ENCODE results near the gene SCN9A. TPM values are rescaled to one million over a fixed set of nuclear protein-coding genes. Genes with fewer than 3 reads are reported as not detected.

The SCN9A gene
- total RNA-seq, 4 donors from 2014 or later, result 1.5 to 14.2 (median 4.6) TPM

DNA sequence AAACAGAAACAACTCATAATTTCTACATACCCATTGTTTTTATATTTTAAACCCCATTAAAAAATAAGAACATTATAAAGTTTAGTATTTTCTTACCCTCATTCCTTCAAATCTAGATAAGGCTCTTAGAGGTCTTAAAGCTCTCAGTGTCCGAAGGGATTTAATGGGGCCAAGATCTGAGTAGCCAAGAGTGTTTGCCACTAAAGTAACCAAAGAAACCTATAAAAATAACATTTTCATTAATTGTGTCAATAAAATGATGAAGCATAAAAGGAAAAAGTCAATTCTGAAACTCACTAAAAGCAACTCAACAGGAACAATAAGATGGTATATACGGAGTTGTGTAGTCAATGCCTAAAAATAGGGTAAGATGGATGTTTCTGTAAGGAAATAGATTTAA lies 142.5 kb downstream of the SCN9A start:
- DNase-seq, result no peak
- no peak overlapping the region for H3K4me3 ChIP-seq
- no peaks in the 10 kb centered on the region for H3K9me3 ChIP-seq
- H3K36me3 ChIP-seq, result no peaks in the 10 kb centered on the region
- no peaks in the 10 kb centered on the region for H3K27me3 ChIP-seq
- H3K27ac ChIP-seq, result no peak overlapping the region
- intact Hi-C loops (cut with DNase I; ENCODE audit: low total_unique reads), result no loop called here
- no peak for TF ChIP-seq POLR2A (IDR thresholded peaks at IDR 0.05)
- TF ChIP-seq, protein P1, sequence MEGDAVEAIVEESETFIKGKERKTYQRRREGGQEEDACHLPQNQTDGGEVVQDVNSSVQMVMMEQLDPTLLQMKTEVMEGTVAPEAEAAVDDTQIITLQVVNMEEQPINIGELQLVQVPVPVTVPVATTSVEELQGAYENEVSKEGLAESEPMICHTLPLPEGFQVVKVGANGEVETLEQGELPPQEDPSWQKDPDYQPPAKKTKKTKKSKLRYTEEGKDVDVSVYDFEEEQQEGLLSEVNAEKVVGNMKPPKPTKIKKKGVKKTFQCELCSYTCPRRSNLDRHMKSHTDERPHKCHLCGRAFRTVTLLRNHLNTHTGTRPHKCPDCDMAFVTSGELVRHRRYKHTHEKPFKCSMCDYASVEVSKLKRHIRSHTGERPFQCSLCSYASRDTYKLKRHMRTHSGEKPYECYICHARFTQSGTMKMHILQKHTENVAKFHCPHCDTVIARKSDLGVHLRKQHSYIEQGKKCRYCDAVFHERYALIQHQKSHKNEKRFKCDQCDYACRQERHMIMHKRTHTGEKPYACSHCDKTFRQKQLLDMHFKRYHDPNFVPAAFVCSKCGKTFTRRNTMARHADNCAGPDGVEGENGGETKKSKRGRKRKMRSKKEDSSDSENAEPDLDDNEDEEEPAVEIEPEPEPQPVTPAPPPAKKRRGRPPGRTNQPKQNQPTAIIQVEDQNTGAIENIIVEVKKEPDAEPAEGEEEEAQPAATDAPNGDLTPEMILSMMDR (IDR thresholded peaks at IDR 0.05), result no peak
- H3K4me1 ChIP-seq, result no peaks in the 10 kb centered on the region

DNA sequence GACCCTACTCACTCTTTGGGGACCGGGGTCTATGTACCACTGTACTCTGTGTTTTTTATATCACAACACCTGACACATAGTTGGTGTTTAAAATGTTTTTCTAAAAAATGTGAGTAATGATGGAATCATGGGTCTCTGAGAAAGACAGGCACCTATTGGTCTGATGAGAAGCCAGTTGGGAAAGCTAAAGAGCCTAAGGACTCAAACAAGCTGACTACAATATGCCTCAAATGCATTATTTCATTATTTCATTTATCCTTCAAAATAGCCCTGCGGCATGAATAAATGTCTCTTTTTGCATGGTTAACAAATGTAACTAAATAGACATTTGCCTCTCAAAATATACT lies 145.0 kb downstream of the SCN9A start:
- H3K27ac ChIP-seq, result no peak overlapping the region
- no peak overlapping the region for H3K4me3 ChIP-seq
- no peak for TF ChIP-seq POLR2A (IDR thresholded peaks at IDR 0.05)
- TF ChIP-seq, protein P1 (IDR thresholded peaks at IDR 0.05), result no peak
- H3K27me3 ChIP-seq, result peaks cover 0 to 3% of the 10 kb centered on the region in 2 donors
- intact Hi-C loops (cut with DNase I; ENCODE audit: low total_unique reads), result no loop called here
- H3K36me3 ChIP-seq, result no peaks in the 10 kb centered on the region
- no peak for DNase-seq
- no peaks in the 10 kb centered on the region for H3K4me1 ChIP-seq
- H3K9me3 ChIP-seq, result no peaks in the 10 kb centered on the region

DNA sequence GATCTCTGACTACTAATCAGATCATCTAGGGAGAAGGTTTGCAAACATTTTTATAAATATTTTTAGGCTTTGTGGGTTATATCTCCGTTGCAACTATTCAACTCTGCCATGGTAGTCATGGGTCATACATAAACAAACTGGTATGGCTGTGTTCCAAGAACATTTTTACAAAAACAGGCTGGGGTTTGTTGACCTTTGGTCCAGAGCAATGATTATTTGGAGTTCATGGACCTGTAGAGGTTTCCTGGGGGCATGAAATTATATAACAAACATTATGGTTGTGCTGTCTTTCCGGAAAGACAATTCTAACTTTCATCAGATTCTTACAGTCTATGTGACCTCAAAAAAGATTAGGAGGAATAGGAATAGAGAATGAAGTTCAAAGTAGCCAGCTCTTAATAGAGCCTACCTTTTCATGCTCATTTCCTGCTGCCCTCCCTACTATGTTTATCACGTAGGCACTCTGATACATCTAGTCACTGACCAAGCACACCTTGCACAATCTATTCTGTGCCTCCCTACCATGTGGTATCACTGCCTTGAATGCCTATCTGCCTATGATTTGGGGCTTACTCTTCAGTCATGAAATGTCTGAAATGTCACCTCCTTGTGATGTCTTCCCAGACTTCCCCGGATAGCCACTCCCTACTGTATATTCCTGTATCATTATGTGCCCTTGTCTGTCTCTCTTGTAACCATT lies 145.6 kb downstream of the SCN9A start:
- TF ChIP-seq POLR2A (IDR thresholded peaks at IDR 0.05), result no peak
- TF ChIP-seq, protein P1 (IDR thresholded peaks at IDR 0.05), result no peak
- no peak overlapping the region for H3K27ac ChIP-seq
- no peak overlapping the region for H3K4me3 ChIP-seq
- peaks cover 0 to 3% of the 10 kb centered on the region in 2 donors for H3K27me3 ChIP-seq
- no peaks in the 10 kb centered on the region for H3K4me1 ChIP-seq
- no peaks in the 10 kb centered on the region for H3K36me3 ChIP-seq
- no peaks in the 10 kb centered on the region for H3K9me3 ChIP-seq
- intact Hi-C loops (cut with DNase I; ENCODE audit: low total_unique reads), result no loop called here
- no peak for DNase-seq

DNA sequence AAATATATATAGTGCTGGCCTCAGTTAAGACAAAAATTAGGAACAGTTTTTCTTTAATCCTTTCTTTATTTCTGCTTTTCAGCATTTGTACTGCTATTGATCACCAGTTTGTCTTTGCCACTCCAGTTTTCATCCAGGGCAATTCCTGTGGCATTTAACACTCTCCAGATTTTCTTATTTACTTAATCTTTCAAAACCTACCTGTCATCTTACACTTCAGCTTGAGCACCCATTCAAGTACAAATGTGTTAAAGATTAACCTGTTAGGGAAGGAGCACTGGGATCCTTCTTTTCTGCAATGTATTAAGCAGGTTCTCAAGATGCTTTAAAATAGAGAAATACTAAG lies 146.1 kb downstream of the SCN9A start:
- Histone ChIP-seq H3K4me3 (no peak overlapping the region), H3K27me3 (peaks cover 0 to 3% of the 10 kb centered on the region in 2 donors), H3K36me3 (no peaks in the 10 kb centered on the region), H3K4me1 (no peaks in the 10 kb centered on the region), H3K9me3 (no peaks in the 10 kb centered on the region), H3K27ac (no peak overlapping the region)
- intact Hi-C loops (cut with DNase I; ENCODE audit: low total_unique reads), result no loop called here
- no peak for TF ChIP-seq POLR2A (IDR thresholded peaks at IDR 0.05)
- TF ChIP-seq, protein P1 (IDR thresholded peaks at IDR 0.05), result no peak
- DNase-seq, result no peak

DNA sequence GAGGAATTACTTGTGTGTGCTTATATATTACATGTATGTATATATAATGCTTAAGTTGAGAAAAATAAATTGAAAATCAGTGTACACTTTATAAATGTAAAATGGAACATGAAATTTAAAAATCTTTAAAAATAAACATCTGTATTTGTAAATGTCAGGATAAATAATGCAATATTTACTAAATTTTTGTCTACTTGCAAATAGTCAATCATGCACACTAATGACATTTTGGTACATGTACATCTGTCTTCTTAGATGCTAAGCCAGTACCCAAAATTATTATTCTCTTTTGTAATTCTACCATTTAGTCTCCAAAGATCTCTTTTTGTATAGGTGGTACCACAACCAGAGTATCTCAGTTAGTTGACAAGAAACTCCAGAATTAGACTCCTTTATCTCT lies 151.5 kb downstream of the SCN9A start:
- Histone ChIP-seq H3K9me3 (no peaks in the 10 kb centered on the region), H3K27ac (no peak overlapping the region), H3K27me3 (peaks cover 0 to 3% of the 10 kb centered on the region in 2 donors), H3K36me3 (no peaks in the 10 kb centered on the region), H3K4me1 (no peaks in the 10 kb centered on the region), H3K4me3 (no peak overlapping the region)
- intact Hi-C loops (cut with DNase I; ENCODE audit: low total_unique reads), result no loop called here
- DNase-seq, result no peak
- TF ChIP-seq, protein P1 (IDR thresholded peaks at IDR 0.05), result no peak
- TF ChIP-seq POLR2A (IDR thresholded peaks at IDR 0.05), result no peak

All from uterus (tissue), 4 donors.